Adrenal gland (tissue), 12 donors: ENCODE measurements around the gene NCK2. TPM values are rescaled to one million over a fixed set of nuclear protein-coding genes. Genes with fewer than 3 reads are reported as not detected.
"Not testable (repeated sequence)": the region's sequence is repeated elsewhere in the genome, so short reads cannot be mapped to it uniquely, and the experiment has no call there.

Source experiments
- DNase-seq, 7 donors: peaks; one replicate each; pipeline ENCODE4 v3.0.0-alpha.2; 2019 to 2020
- H3K27ac ChIP-seq, 5 donors: fragments of 200-600 bp; sonication (generic) in 4 of 5; 1 replicate in 3 of 5; 2 replicates in 2 of 5; pipeline versions ENCODE4 v1.5.1 to v1.8.0; 2016 to 2020; ENCODE audit warnings: mild to moderate bottlenecking in 1 of 5
- H3K27me3 ChIP-seq: fragments of 200-600 bp; 2 replicates; pipeline ENCODE4 v1.8.0; 2021
- H3K36me3 ChIP-seq, 2 donors: fragments of 200-600 bp; replicated peaks in 1 of 2; 1 replicate in 1 of 2; 2 replicates in 1 of 2; pipeline versions ENCODE4 v1.5.1 to v1.8.0; 2018 to 2022
- H3K4me1 ChIP-seq, 2 donors: fragments of 200-600 bp; replicated peaks in 1 of 2; 1 replicate in 1 of 2; 2 replicates in 1 of 2; pipeline versions ENCODE4 v1.5.1 to v1.8.0; 2018 to 2021
- H3K4me3 ChIP-seq, 4 donors: fragments of 200-600 bp; sonication (generic) in 3 of 4; one replicate each; pipeline ENCODE4 v1.5.1; 2016 to 2018
- H3K9me3 ChIP-seq, 3 donors: fragments of 200-600 bp; sonication (generic) in 1 of 3; replicated peaks in 1 of 3; 1 replicate in 2 of 3; 2 replicates in 1 of 3; pipeline versions ENCODE4 v1.5.1 to v1.8.0; 2016 to 2021
- POLR2A ChIP-seq, 2 donors: fragments of 450-650 bp; IDR thresholded peaks; one replicate each; pipeline ENCODE4 v1.6.1; 2017; ENCODE audit warnings: antibody characterized with exemption in 2 of 2, mild to moderate bottlenecking in 2 of 2, moderate library complexity in 1 of 2
- WGBS, 4 donors: extraction: QIAGEN DNeasy Blood & Tissue Kit in 2 of 4; methylation state at CpG; one replicate each; pipeline versions ENCODE4 v1.1.5 to v1.1.7; 2013 to 2017; 5-methylcytosine and 5-hydroxymethylcytosine counted together
- intact Hi-C, 2 donors: fragments of 100-400 bp; cut with DNase I; formaldehyde crosslinking; loops; one replicate each; pipeline versions ENCODE4 v1.14.1 to v1.15.0; 2022 to 2023
- polyA plus RNA-seq, 3 donors: library from polyadenylated mRNA; stranded (reverse); fragments of 200-250 nt in 2 of 3; fragments of 350-450 nt in 1 of 3; fragmentation: Illumina TruSeq in 1 of 3; extraction: RNeasy Lipid Tissue Mini Kit (QIAGEN cat#74804) in 1 of 3; gene quantifications; one replicate each; pipeline ENCODE4 v1.2.3, GENCODE V29; 2013 to 2014
- total RNA-seq, 9 donors: library from RNA; depleted of rRNA in 4 of 9; stranded (reverse); fragments of >200 nt in 4 of 9; fragments of 120-200 nt in 1 of 9; fragmentation: NEBNext Ultra II Directional in 1 of 9; extraction: Animal tissue kit (Norgen Biotek cat#: 25700) in 1 of 9; gene quantifications; one replicate each; pipeline versions ENCODE4 v1.1.0 to v1.2.4, GENCODE V29; 2013 to 2023
- TF ChIP-seq, protein P1 (sequence below), 6 experiments: fragments of 450-650 bp in 4 of 6; fragments of 200-600 bp in 2 of 6; sonication (generic) in 1 of 6; IDR thresholded peaks; 1 replicate in 5 of 6; 2 replicates in 1 of 6; pipeline versions ENCODE4 v1.5.1 to v1.8.0; 2016 to 2021; ENCODE audit warnings: antibody characterized with exemption in 6 of 6, mild to moderate bottlenecking in 2 of 6, moderate library complexity in 1 of 6
- donor health status: healthy with polysubstance abuse.
- donor health status: Bipolar disorder and iron deficiency.
- donor health status: DM: yes; HTN: yes; CAD: no.
- donor health status: DM: no; HTN: no; CAD: no.
- donor health status: DM: no; HTN: no; CAD: no.
- donor health status: DM: yes; HTN: yes; CAD: no.

The NCK2 gene
- total and polyA plus RNA-seq, 12 donors = 13.7 to 56.0 (median 37.3) TPM

DNA sequence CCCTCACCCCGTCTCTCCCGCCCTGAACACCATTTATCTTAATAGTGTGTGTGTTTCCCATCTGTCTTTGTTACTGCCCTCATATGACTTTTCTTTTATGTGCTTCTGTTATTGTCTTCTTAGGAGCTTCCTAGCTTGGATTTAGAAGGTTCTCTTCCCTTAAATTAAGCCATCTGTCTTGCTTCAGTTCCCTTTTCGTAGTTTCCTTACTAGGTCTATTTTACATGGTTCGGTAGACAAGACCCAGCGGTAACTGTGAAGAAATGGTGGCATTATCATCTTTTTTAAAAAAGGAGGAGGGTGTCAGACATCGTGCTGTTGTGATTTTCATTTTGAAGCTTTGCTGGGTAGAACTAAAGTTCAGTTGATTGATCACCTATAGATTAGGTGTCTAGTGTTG lies 10.3 kb downstream of the NCK2 start:
- no peak for DNase-seq
- intact Hi-C loops = no loop called here
- Histone ChIP-seq H3K4me3 (no peak overlapping the region), H3K9me3 (no peaks in the 10 kb centered on the region), H3K27me3 (no peaks in the 10 kb centered on the region), H3K36me3 (no peaks in the 10 kb centered on the region), H3K4me1 (peaks cover 0 to 8% of the 10 kb centered on the region in 2 donors), H3K27ac (no peak overlapping the region)
- TF ChIP-seq, protein P1, sequence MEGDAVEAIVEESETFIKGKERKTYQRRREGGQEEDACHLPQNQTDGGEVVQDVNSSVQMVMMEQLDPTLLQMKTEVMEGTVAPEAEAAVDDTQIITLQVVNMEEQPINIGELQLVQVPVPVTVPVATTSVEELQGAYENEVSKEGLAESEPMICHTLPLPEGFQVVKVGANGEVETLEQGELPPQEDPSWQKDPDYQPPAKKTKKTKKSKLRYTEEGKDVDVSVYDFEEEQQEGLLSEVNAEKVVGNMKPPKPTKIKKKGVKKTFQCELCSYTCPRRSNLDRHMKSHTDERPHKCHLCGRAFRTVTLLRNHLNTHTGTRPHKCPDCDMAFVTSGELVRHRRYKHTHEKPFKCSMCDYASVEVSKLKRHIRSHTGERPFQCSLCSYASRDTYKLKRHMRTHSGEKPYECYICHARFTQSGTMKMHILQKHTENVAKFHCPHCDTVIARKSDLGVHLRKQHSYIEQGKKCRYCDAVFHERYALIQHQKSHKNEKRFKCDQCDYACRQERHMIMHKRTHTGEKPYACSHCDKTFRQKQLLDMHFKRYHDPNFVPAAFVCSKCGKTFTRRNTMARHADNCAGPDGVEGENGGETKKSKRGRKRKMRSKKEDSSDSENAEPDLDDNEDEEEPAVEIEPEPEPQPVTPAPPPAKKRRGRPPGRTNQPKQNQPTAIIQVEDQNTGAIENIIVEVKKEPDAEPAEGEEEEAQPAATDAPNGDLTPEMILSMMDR (IDR thresholded peaks at IDR 0.05) = no peak
- no peak for TF ChIP-seq POLR2A (IDR thresholded peaks at IDR 0.05)
- WGBS, 4 donors = 71 to 90% (median 83%) methylated on average over 6 of the region's 6 CpGs

DNA sequence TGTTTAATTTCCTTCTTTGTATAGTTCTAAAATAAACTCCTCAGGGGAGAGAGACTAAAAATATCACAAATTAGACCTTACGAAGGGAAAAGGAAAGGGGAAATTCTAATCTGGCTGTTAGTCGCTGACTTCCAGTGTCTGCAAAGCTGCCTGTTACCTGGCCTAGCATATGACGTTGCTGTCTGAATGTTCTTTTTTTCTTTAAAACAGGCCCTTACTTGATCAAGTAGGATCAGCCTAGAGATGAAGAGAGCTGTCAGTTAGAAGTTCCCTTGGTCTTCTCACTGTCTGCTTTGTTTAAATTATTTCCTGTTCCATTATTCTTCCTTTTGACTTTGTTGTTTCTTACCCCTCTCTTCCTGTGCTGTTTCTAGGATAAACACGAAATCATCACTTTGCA lies 11.2 kb downstream of the NCK2 start:
- TF ChIP-seq, protein P1 (IDR thresholded peaks at IDR 0.05) = no peak
- TF ChIP-seq POLR2A (IDR thresholded peaks at IDR 0.05) = no peak
- H3K27me3 ChIP-seq = no peaks in the 10 kb centered on the region
- WGBS, 4 donors = 42 to 63% (median 54%) methylated on average over 4 of the region's 4 CpGs
- DNase-seq = no peak
- no peak overlapping the region for H3K4me3 ChIP-seq
- no peaks in the 10 kb centered on the region for H3K36me3 ChIP-seq
- intact Hi-C loops = no loop called here
- no peaks in the 10 kb centered on the region for H3K9me3 ChIP-seq
- H3K27ac ChIP-seq = no peak overlapping the region
- peaks cover 0 to 6% of the 10 kb centered on the region in 2 donors for H3K4me1 ChIP-seq

DNA sequence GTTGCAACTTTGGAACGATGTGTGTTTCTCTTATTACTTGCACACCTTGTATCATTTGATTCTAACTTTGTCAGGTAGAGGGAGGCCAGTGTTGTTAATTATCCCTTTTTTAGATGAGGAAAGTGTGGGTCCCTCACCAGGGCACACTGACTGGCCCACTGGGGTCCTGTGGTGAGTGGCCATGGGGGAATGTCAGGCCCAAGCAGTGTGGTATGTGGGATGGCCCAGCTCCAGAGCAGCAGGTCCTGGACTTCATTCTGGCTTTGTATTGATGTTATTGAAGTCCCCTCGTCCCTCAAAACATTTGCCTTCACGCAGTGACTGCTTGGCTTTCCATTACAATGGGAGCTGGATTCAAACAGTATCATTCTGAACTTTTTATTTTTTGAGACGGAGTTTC lies 11.7 kb downstream of the NCK2 start:
- TF ChIP-seq, protein P1 (IDR thresholded peaks at IDR 0.05) = no peak
- TF ChIP-seq POLR2A (IDR thresholded peaks at IDR 0.05) = no peak
- Histone ChIP-seq H3K9me3 (no peaks in the 10 kb centered on the region), H3K4me1 (peaks cover 0 to 7% of the 10 kb centered on the region in 2 donors), H3K27me3 (no peaks in the 10 kb centered on the region), H3K27ac (no peak overlapping the region), H3K4me3 (no peak overlapping the region), H3K36me3 (no peaks in the 10 kb centered on the region)
- intact Hi-C loops = no loop called here
- 93 to 99% (median 95%) methylated on average over 4 of the region's 4 CpGs for WGBS, 4 donors
- DNase-seq = no peak

DNA sequence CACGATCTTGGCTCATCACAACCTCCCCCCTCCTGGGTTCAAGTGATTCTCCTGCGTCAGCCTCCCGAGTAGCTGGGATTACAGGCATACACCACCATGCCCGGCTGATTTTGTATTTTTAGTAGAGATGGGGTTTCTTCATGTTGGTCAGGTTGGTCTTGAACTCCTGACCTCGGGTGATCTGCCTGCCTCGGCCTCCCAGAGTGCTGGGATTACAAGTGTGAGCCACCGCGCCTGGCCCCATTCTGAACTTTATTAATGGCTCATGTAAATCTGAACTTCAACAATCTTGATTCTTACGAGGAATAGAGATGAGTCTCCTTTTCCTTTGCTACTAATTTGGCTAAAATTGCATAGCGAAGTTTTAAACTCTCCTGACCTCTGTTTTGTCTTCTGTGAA lies 12.2 kb downstream of the NCK2 start:
- H3K4me3 ChIP-seq, DNase-seq, H3K36me3 ChIP-seq, H3K27me3 ChIP-seq, H3K27ac ChIP-seq, H3K9me3 ChIP-seq, intact Hi-C loops: not testable (repeated sequence)
- 87 to 93% (median 88%) methylated on average over 10 of the region's 10 CpGs for WGBS, 4 donors
- peaks cover 0 to 12% of the 10 kb centered on the region in 2 donors for H3K4me1 ChIP-seq

DNA sequence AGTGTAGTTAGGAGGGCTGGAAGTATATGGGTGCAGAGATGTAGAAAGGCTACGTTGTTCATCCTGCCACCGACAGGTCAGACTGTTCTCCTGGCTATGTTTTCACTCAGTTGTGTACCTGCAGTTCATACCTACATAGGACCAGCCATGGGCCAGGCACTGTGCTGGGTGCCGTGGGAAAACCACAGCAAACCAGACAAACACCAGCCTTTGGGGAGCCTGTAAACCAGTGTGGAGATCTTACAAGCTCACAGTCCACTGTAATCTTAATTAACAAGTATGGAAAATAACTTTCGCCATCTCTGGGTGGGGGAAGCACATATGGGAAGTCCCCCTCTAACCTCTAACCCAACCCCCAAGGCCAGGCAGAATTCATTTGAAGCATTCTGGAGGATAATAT lies 12.7 kb downstream of the NCK2 start:
- TF ChIP-seq, protein P1 (IDR thresholded peaks at IDR 0.05) = no peak
- TF ChIP-seq POLR2A (IDR thresholded peaks at IDR 0.05) = no peak
- no peak for DNase-seq
- H3K27me3 ChIP-seq = no peaks in the 10 kb centered on the region
- H3K27ac ChIP-seq = no peak overlapping the region
- intact Hi-C loops = no loop called here
- 91 to 99% (median 96%) methylated on average over 3 to 4 of the region's 4 CpGs for WGBS, 4 donors
- H3K4me1 ChIP-seq = peaks cover 0 to 17% of the 10 kb centered on the region in 2 donors
- no peaks in the 10 kb centered on the region for H3K36me3 ChIP-seq
- no peak overlapping the region for H3K4me3 ChIP-seq
- no peaks in the 10 kb centered on the region for H3K9me3 ChIP-seq
